Kidney epithelial cell (primary cell): Measurements from ENCODE around the gene RASGRF2. TPM values are rescaled to one million over a fixed set of nuclear protein-coding genes. Genes with fewer than 3 reads are reported as not detected.

Experiments used
- DNase-seq: peaks from one replicate; pipeline ENCODE4 v3.0.0-alpha.2; 2010; ENCODE audit warnings: low read depth
- H3K27me3 ChIP-seq: 2 replicates; pipeline ENCODE4 v1.6.0; 2011; ENCODE audit warnings: low read length; ENCODE audit not compliant: control insufficient read depth, insufficient read depth
- H3K36me3 ChIP-seq: 2 replicates; pipeline ENCODE4 v1.5.1; 2011; ENCODE audit warnings: low read length; ENCODE audit not compliant: control insufficient read depth, insufficient read depth
- H3K4me3 ChIP-seq: 2 replicates; pipeline ENCODE4 v1.5.1; 2011; ENCODE audit warnings: low read depth, mild to moderate bottlenecking, control low read depth, low read length
- CTCF ChIP-seq: IDR thresholded peaks from 2 replicates; pipeline ENCODE4 v1.5.1; 2011; ENCODE audit warnings: mild to moderate bottlenecking, moderate library complexity, low read length, control low read depth, inconsistent platforms; ENCODE audit not compliant: insufficient read depth, poor library complexity, severe bottlenecking
- total RNA-seq: library from RNA; depleted of rRNA; stranded (reverse); fragments of >200 nt; gene quantifications from 2 replicates; pipeline ENCODE4 v1.2.3, GENCODE V29; 2015

The RASGRF2 gene
- total RNA-seq, 1 donor from 2014 or later: 5.8 TPM

DNA sequence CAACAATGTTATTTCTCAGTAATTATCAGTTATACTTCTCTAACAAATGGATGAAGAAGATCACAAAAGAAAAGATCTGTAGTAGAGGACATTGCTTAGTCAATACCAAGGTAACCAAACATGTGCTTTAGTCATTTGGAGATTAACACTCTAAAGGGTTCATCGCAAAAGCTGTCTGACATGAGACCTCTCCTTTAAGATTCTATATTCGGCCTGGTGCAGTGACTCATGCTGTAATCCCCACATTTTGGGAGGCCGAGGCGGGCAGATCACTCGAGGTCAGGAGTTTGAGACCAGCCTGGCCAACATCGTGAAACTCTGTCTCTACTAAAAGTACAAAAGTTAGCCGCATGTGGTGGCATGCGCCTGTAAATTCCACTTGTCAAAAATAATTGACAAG lies 254.7 kb downstream of the RASGRF2 start:
- Histone ChIP-seq H3K4me3 (no peak overlapping the region), H3K27me3 (no peaks in the 10 kb centered on the region), H3K36me3 (no peaks in the 10 kb centered on the region)
- TF ChIP-seq CTCF: no peak
- DNase-seq: no peak

- no peak for TF ChIP-seq CTCF
- no peak overlapping the region for H3K4me3 ChIP-seq
- DNase-seq: no peak
- H3K36me3 ChIP-seq: no peaks in the 10 kb centered on the region
- no peaks in the 10 kb centered on the region for H3K27me3 ChIP-seq
These were observed 256.0 kb downstream of the RASGRF2 start for GRCh38 chr5:81216152-81216551.

GRCh38 chr5:81219389-81219788 lies 259.2 kb downstream of the RASGRF2 start:
- Histone ChIP-seq H3K4me3 (no peak overlapping the region), H3K36me3 (no peaks in the 10 kb centered on the region), H3K27me3 (no peaks in the 10 kb centered on the region)
- no peak for TF ChIP-seq CTCF
- no peak for DNase-seq

DNA sequence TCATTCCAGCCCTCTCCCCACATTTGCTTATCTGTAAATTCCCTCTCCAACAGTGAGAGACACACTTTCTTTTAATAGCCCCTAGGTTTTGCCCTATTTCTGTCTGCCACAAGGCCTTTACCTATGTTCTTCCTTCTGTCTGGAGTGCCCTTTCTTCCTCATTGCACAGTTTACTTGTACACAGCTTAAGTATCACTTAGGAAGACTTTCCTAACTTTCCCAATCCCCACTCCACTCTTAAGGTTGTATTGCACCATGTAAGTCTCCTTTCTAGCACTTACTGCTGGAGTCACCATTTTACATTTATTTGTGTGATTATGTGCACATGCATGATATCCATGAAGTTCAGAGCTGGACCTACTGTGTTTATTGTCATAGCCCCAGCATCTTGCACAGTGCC lies 262.1 kb downstream of the RASGRF2 start:
- H3K4me3 ChIP-seq: no peak overlapping the region
- no peak for DNase-seq
- no peak for TF ChIP-seq CTCF
- H3K27me3 ChIP-seq: no peaks in the 10 kb centered on the region
- no peaks in the 10 kb centered on the region for H3K36me3 ChIP-seq

DNA sequence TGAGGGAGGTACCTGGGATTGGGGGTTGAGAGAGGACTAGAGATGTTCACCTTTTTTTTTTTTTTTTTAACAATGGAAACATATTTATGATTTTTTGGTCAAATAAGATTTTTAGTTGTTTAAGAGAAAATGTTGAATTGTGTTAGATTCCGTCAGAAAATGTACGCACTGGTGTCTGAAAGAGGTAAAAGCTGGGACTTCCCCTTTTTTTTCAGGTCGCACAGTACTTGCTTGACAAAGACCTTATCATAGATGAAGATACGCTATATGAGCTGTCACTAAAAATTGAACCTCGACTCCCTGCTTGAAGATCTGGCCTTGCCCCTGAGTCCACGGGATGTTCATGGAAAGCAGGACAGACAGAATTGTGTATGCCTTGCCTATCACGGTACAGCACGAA lies 265.3 kb downstream of the RASGRF2 start:
- Histone ChIP-seq H3K27me3 (no peaks in the 10 kb centered on the region), H3K36me3 (no peaks in the 10 kb centered on the region), H3K4me3 (no peak overlapping the region)
- no peak for TF ChIP-seq CTCF
- no peak for DNase-seq

DNA sequence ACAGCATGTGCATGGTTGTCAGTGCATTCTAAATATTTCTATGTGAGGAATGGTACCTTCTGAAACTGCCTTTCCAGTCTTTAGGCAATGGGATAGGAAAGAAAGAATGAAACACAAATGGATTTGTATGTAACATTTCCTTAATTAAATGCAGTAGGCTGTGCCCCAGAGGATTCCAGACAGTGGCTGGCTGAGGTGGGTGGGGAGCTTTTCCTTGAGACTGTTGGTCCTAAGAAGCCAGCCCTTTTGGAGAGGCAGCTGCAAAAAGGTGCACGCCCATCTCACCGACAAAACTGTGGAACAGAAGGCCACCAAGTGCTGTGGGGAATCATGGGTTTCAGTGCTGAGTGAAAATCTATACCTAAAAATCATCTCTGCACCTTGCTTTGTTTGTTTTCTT lies 266.1 kb downstream of the RASGRF2 start:
- no peak for TF ChIP-seq CTCF
- Histone ChIP-seq H3K27me3 (no peaks in the 10 kb centered on the region), H3K36me3 (no peaks in the 10 kb centered on the region), H3K4me3 (no peak overlapping the region)
- no peak for DNase-seq
